Measurements from ENCODE around the gene CDT1. TPM values are rescaled to one million over a fixed set of nuclear protein-coding genes. Genes with fewer than 3 reads are reported as not detected.

CDT1 gene
- total RNA-seq, 2 experiments from 2014 or later, result 136 to 182 TPM

DNA sequence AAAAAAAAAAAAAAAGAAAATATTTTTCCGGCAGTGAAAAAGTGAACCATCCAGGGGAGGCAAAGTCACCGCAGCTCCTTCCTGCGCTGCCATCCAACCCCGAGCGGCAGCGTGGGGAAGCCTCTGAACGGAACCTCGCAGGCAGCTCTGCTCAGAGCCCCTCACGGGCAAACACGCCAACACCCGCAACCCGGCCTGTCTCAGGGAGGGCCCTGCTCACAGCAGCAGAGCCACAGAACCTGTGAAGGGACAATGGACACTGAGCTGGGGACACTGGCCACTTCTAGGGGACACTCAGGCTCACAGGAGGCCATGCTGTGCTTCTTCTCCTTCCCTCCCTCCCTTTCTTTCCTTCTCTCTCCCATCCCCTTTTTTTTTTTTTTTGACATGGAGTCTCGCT, 29.5 kb downstream of the CDT1 start:
- H3K27me3 Mint-ChIP-seq, result no peaks in the 10 kb centered on the region
- no peaks in the 10 kb centered on the region for H3K36me3 Mint-ChIP-seq (ENCODE audit: low read depth)
- no peak for ATAC-seq
- intact Hi-C loops (cut with DNase I, micrococcal nuclease), result no loop called here
- H3K27ac Mint-ChIP-seq, result no peak overlapping the region
- POLR2A ChIA-PET, result no interaction called here
- H3K4me1 Mint-ChIP-seq, result no peaks in the 10 kb centered on the region
- no peak overlapping the region for H3K4me3 Mint-ChIP-seq
- H3K9me3 Mint-ChIP-seq (ENCODE audit: low read depth), result no peaks in the 10 kb centered on the region
- DNase-seq, result no peak
- CTCF ChIA-PET, result interaction anchor here (1.2 kb wide), 1 partner anchor 11 kb away, joined by 3 read pairs; no protein-coding TSS in a partner anchor

- Mint-ChIP-seq H3K27ac (no peak overlapping the region), H3K27me3 (no peaks in the 10 kb centered on the region), H3K36me3 (ENCODE audit: low read depth) (no peaks in the 10 kb centered on the region), H3K4me3 (no peak overlapping the region), H3K9me3 (ENCODE audit: low read depth) (no peaks in the 10 kb centered on the region), H3K4me1 (no peaks in the 10 kb centered on the region)
- DNase-seq, result no peak
- intact Hi-C loops (cut with DNase I, micrococcal nuclease), result no loop called here
- ChIA-PET CTCF (interaction anchor here (1.5 kb wide), 1 partner anchor 23 kb away, joined by 5 read pairs; no protein-coding TSS in a partner anchor), POLR2A (no interaction called here)
- ATAC-seq, result no peak
Measured at GRCh38 chr16:88834670-88835069, 31.1 kb downstream of the CDT1 start.

DNA sequence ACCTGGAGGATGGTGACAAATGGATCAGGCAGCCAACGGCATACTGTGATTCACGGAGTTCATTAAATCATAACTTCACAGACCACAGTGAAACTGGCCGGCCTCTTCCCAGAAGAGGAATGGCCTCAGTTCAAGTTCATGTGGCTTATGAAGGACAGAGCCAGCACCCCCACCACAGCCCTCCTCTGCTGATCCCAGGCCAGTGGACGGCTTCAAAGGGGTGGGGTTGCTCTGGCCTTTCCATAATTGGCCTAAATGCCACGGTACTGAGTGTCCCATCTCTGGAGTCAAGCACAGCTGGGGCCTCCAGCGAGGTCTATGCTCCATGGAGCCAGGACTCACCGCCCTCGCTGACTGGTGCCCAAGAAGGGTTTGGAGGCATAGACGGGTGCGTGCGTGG, 31.8 kb downstream of the CDT1 start:
- Mint-ChIP-seq H3K36me3 (ENCODE audit: low read depth) (peaks cover 3% of the 10 kb centered on the region), H3K4me1 (no peaks in the 10 kb centered on the region), H3K4me3 (no peak overlapping the region), H3K27me3 (no peaks in the 10 kb centered on the region), H3K9me3 (ENCODE audit: low read depth) (no peaks in the 10 kb centered on the region), H3K27ac (no peak overlapping the region)
- ATAC-seq (no peak), DNase-seq (no peak)
- ChIA-PET POLR2A (no interaction called here), CTCF (interaction anchor here (1.5 kb wide), 1 partner anchor 23 kb away, joined by 5 read pairs; no protein-coding TSS in a partner anchor)
- intact Hi-C loops (cut with DNase I, micrococcal nuclease), result no loop called here

DNA sequence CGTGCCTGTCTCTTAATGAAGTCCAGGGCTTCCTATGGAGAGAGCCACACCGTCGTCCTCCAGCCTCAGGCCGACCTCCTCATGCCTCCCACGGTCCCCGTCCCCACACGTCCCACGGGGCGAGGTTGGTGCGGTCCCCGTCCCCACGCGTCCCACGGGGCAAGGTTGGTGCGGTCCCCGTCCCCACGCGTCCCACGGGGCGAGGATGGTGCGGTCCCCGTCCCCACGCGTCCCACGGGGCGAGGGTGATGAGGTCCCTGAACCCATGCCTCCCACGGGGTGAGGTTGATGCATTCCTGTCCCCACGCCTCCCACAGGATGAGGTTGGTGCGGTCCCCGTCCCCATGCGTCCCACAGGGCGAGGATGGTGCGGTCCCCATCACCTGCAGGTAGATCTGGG, 32.2 kb downstream of the CDT1 start:
- Mint-ChIP-seq H3K36me3 (ENCODE audit: low read depth) (peaks cover 3% of the 10 kb centered on the region), H3K27me3 (no peaks in the 10 kb centered on the region), H3K27ac (no peak overlapping the region), H3K9me3 (ENCODE audit: low read depth) (no peaks in the 10 kb centered on the region), H3K4me1 (no peaks in the 10 kb centered on the region), H3K4me3 (no peak overlapping the region)
- DNase-seq, result no peak
- ChIA-PET CTCF (no interaction called here), POLR2A (no interaction called here)
- intact Hi-C loops (cut with DNase I, micrococcal nuclease), result no loop called here
- ATAC-seq, result no peak

DNA sequence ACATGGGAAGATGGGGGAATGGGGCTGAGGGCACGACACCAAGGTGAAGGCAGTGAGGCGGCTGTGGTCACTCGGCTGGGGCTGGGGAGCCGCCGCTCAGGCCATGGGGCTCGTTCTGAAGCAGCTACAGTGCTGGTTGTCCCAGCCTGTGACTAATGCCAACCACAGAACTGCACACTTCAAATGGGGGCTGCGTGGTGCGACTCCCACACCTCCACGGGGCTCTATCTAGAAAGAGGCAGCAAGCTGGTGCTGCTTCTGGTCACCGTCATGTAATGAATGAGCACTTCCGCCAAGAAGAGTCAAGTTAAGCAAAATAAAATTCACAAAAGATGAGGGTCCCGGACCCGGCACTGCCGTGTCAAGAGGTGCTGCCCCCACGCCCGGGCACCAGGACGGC, 33.2 kb downstream of the CDT1 start:
- intact Hi-C loops (cut with DNase I, micrococcal nuclease), result no loop called here
- Mint-ChIP-seq H3K27ac (no peak overlapping the region), H3K36me3 (ENCODE audit: low read depth) (peaks cover 3% of the 10 kb centered on the region), H3K4me1 (no peaks in the 10 kb centered on the region), H3K9me3 (ENCODE audit: low read depth) (no peaks in the 10 kb centered on the region), H3K27me3 (no peaks in the 10 kb centered on the region), H3K4me3 (no peak overlapping the region)
- ATAC-seq, result no peak
- ChIA-PET CTCF (interaction anchor here (0.8 kb wide), 1 partner anchor 232 kb away, joined by 5 read pairs; no protein-coding TSS in a partner anchor), POLR2A (interaction anchor here (0.6 kb wide), 1 partner anchor 54 kb away, joined by 7 read pairs; no protein-coding TSS in a partner anchor)
- no peak for DNase-seq

GRCh38 chr16:88837806-88838205, 34.2 kb downstream of the CDT1 start:
- Mint-ChIP-seq H3K36me3 (ENCODE audit: low read depth) (peaks cover 3% of the 10 kb centered on the region), H3K4me3 (no peak overlapping the region), H3K27ac (no peak overlapping the region), H3K27me3 (no peaks in the 10 kb centered on the region), H3K4me1 (no peaks in the 10 kb centered on the region), H3K9me3 (ENCODE audit: low read depth) (no peaks in the 10 kb centered on the region)
- intact Hi-C loops (cut with DNase I, micrococcal nuclease), result no loop called here
- no peak for DNase-seq
- ChIA-PET CTCF (no interaction called here), POLR2A (no interaction called here)
- ATAC-seq, result no peak

GRCh38 chr16:88838566-88838965, 35.0 kb downstream of the CDT1 start:
- ChIA-PET POLR2A (no interaction called here), CTCF (no interaction called here)
- Mint-ChIP-seq H3K27ac (no peak overlapping the region), H3K9me3 (ENCODE audit: low read depth) (no peaks in the 10 kb centered on the region), H3K27me3 (no peaks in the 10 kb centered on the region), H3K36me3 (ENCODE audit: low read depth) (peaks cover 3% of the 10 kb centered on the region), H3K4me1 (no peaks in the 10 kb centered on the region), H3K4me3 (no peak overlapping the region)
- DNase-seq (no peak), ATAC-seq (no peak)
- intact Hi-C loops (cut with DNase I, micrococcal nuclease), result no loop called here

DNA sequence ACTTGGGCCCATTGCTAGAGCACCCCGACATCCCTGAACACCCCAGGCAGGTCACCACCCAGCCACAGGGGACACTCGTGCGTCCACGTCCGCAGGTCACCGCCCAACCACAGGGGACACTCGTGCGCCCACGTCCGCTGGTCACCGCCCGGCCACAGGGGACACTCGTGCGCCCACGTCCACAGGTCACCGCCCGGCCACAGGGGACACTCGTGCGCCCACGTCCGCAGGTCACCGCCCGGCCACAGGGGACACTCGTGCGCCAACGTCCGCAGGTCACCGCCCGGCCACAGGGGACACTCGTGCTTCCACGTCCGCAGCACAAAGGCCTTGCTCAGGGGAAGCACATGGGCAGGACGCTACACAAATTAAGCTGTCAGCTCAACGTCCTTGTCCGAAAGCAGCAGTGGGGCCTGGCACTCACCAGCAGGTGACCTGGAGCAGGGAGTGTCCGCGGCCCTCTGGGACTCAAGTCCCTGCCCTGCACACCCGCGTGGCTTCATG, 35.5 kb downstream of the CDT1 start:
- POLR2A ChIA-PET, result no interaction called here
- no peaks in the 10 kb centered on the region for H3K4me1 Mint-ChIP-seq
- H3K27ac Mint-ChIP-seq, result no peak overlapping the region
- H3K27me3 Mint-ChIP-seq, result no peaks in the 10 kb centered on the region
- H3K9me3 Mint-ChIP-seq (ENCODE audit: low read depth), result no peaks in the 10 kb centered on the region
- intact Hi-C loops (cut with DNase I, micrococcal nuclease), result no loop called here
- DNase-seq, result no peak
- CTCF ChIA-PET, result no interaction called here
- H3K4me3 Mint-ChIP-seq, result no peak overlapping the region
- no peak for ATAC-seq
- H3K36me3 Mint-ChIP-seq (ENCODE audit: low read depth), result peaks cover 3% of the 10 kb centered on the region

- no peak for ATAC-seq
- no peak for DNase-seq
- intact Hi-C loops (cut with DNase I, micrococcal nuclease), result no loop called here
- Mint-ChIP-seq H3K27ac (no peak overlapping the region), H3K9me3 (ENCODE audit: low read depth) (no peaks in the 10 kb centered on the region), H3K27me3 (no peaks in the 10 kb centered on the region), H3K4me1 (no peaks in the 10 kb centered on the region), H3K4me3 (no peak overlapping the region), H3K36me3 (ENCODE audit: low read depth) (peaks cover 3% of the 10 kb centered on the region)
- POLR2A ChIA-PET, result no interaction called here
- CTCF ChIA-PET, result interaction anchor here (0.6 kb wide), 1 partner anchor 1136 kb away, joined by 3 read pairs; no protein-coding TSS in a partner anchor
Measured at GRCh38 chr16:88839745-88840599, 36.4 kb downstream of the CDT1 start.

GRCh38 chr16:88840600-88841215, 37.1 kb downstream of the CDT1 start:
- ChIA-PET POLR2A (no interaction called here), CTCF (interaction anchor here (0.6 kb wide), 1 partner anchor 1135 kb away, joined by 3 read pairs; no protein-coding TSS in a partner anchor)
- intact Hi-C loops (cut with DNase I, micrococcal nuclease), result no loop called here
- Mint-ChIP-seq H3K4me3 (no peak overlapping the region), H3K27me3 (no peaks in the 10 kb centered on the region), H3K36me3 (ENCODE audit: low read depth) (peaks cover 3% of the 10 kb centered on the region), H3K27ac (no peak overlapping the region), H3K4me1 (no peaks in the 10 kb centered on the region), H3K9me3 (ENCODE audit: low read depth) (no peaks in the 10 kb centered on the region)
- DNase-seq (no peak), ATAC-seq (no peak)

DNA sequence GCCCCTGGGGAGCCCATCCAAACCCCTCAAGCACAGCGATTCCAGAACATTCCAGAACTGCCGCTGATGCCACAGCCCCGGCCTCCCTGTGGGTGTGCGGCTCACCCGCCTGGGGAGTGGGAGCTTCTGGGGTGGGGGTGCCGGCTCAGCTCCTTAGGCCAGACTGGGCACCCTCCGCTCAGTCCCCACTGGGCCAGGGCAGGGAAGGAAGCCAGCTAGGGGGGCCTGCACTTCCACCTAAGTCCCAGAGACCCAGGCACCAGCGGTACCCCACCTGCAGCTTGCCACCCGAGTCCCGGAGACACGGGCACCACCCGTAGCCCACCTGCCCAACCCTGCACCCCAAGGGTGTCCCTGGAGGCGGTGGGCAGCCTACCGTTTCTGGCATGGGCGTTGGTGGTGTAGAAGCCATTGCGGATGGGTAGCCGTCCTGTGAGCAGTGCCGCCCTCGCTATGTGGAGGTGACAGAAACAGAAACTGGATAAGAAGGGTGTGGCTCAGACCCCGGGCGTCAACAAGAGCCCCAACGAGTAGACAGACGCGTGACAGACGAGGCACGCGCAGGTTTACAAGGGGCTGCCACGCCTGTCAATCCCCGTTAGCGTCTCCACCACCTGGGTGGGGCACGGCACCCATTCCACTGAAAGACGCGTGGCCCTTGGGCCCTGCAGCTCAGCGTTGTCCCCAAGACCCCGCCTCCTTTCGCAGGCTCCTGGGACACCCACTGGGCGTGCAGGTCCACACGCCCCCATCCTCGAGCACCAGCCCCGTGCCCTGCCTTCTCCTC, 38.1 kb downstream of the CDT1 start:
- Mint-ChIP-seq H3K9me3 (ENCODE audit: low read depth) (no peaks in the 10 kb centered on the region), H3K36me3 (ENCODE audit: low read depth) (peaks cover 3% of the 10 kb centered on the region), H3K27me3 (no peaks in the 10 kb centered on the region), H3K27ac (no peak overlapping the region), H3K4me3 (no peak overlapping the region), H3K4me1 (no peaks in the 10 kb centered on the region)
- POLR2A ChIA-PET, result no interaction called here
- no peak for ATAC-seq
- CTCF ChIA-PET, result no interaction called here
- intact Hi-C loops (cut with DNase I, micrococcal nuclease), result no loop called here
- no peak for DNase-seq
